NCI-H345 (cell line): ENCODE data around the gene KNOP1.
"Not testable (repeated sequence)": the region's sequence is repeated elsewhere in the genome, so short reads cannot be mapped to it uniquely, and the experiment has no call there.

ENCODE experiments used
- DNase-seq: peaks from one replicate; lab custom pipeline; 2025; lab: John Stamatoyannopoulos, UW

Gene KNOP1

DNA sequence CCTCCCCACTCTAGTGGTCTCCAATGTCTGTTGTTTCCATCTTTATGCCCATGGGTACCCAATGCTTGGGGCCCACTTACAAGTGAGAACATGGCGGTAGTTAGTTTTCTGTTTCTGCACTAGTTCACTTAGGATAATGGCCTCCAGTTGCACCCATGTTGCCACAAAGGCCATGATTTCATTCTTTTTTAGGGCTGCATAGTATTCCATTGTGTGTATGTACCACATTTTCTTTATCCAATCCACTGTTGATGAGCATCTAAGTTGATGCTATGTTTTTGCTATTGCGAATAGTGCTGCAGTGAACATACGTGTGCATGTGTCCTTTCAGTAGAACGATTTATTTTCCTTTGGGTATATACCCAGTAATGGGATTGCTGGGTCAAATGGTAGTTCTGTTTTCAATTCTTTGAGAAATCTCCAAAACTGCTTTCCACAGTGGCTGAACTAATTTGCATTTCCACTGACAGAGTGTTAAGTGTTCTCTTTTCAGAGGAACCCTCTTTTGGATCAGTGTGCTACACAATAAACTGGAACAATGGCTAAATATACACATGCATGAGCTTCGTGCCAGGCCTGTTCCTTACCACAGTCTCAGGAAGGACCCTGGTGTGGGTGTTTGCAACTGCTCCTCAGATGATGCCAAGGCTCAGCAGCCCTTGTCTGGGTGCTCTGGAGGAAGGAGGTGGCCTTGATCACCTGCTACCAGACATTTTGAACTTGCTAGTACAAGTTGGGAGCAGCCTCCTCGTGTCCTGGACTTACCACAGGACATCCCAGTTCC, 34.4 kb downstream of the KNOP1 start:
- DNase-seq: no peak

DNA sequence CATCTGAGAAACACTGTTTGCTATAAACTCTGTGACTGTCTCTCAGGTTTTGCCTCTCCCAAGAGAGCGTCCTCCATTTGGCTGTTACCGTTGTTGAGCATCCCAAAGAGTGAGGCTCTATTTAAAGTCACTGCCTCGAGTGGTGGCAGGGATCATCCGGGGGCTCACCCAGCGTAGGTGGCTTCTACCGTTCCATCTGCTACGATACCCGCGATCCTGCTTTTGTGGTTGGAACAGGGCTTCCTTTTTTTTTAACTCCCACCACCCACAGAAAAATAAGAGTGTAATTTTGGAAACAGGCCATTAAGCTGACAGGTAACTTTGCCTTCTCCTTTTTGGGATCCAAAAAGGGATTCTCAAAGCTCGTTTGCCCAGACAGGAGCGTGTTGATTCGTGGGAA, 36.4 kb downstream of the KNOP1 start:
- no peak for DNase-seq

DNA sequence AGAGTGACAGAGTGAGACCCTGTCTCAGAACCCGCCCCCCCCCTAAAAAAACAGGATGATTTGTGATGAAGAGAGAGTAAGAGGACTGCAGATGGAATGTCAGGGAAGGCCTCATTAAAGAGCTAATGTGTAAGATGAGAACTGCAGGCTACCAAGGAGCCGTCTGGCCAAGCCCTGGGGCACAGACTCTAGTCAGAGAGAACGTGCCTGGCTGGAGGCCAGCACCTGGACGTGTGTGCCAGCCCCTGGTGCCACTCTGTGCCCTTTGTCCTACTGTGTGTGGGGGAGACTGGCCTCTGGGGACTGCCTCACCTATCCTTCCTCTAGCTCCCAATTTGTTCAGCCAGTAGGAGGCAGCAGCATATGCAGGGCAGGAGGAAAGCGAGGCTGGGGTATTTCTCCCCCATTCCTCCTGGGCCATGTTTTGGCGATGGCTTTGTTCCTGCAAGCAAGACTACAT, 37.1 kb downstream of the KNOP1 start:
- no peak for DNase-seq

DNA sequence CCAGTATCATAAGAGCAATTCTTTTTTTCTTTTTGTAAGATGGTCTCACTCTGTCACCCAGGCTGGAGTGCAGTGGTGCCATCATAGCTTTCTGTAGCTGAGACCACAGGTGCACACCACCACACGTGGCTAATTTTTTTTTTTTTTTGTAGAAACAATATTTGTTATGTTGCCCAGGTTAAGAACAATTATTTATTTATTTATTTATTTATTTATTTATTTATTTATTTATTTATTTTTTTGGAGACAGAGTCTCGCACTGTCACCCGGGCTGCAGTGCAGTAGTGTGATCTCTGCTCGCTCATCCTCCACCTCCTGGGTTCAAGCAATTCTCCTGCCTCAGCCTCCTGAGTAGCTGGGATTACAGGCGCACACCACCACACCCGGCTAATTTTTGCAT, 38.7 kb downstream of the KNOP1 start:
- not testable (repeated sequence) for DNase-seq

DNA sequence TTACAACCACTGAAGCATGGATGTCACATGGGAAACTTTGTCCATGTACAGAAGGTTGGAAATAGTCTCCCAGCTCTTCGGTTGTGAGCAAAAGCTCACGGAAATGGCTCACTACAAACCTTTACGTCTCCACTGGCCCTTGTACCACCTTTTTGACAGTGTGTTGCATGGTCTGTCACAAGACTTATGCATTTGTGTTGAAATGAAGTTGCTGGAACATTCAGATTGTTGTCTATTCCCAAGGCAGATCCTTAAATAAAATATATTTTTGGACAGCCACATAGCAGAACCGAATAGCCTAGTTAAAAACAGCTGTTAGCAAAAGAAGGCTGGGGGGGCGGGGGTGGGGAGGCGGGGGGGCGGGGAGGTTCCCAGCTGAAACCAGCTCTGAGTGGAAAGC, 39.2 kb downstream of the KNOP1 start:
- no peak for DNase-seq

DNA sequence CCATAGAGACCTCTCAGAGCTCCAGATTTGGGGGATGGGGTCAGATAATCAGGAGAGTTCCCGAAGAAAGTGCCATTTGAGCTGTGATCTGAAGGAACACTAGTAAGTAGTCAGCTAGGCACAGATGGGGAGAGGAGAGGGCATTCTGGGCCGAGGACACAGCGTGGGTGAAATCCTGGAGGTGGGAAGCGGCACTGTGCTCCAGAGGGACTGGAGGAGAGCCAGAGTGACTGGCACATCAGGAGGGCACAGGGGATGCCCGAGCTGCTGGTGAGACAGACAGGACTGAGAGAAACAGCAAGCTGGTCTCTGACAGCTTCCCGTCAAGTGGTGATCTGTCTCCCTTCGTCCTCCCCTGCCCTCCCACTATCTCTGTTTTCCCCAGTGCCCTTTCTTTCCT, 40.6 kb downstream of the KNOP1 start:
- no peak for DNase-seq

DNA sequence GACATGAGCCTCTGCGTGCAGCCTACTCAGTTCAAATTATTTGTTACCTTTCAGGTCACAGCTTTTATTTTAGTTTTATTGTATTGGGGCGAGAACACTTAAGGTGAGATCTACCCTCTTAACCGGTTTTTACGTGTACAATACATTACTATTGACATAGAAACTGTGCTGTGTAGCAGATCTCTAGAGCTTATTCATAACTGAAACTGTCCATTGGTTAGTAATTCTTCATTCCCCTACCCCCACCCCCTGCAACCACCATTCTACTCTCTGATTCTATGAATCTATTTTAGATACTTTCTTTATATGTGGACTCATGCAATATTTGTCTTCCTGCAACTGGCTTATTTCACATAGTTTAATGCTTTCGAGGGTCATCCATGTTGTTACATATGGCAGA, 43.5 kb downstream of the KNOP1 start:
- no peak for DNase-seq

DNA sequence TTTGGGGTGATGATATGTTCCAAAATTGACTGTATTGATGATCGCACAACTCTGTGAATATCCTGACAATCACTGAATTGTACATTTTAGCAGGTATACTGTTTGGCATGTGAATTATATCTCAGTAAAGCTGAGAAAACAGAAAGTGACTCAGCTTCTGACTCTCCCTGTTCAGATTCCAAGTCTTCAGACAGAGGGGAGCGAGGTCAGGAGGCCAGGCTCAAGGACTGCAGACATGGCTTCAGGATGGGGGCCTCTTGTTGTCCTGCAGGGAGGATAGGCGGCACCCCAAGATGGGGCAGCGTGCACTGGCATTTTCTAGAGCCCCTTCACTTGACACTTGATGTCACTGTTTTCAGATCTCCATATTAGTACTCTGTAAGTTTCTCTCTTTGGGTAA, 45.6 kb downstream of the KNOP1 start:
- DNase-seq: no peak

DNA sequence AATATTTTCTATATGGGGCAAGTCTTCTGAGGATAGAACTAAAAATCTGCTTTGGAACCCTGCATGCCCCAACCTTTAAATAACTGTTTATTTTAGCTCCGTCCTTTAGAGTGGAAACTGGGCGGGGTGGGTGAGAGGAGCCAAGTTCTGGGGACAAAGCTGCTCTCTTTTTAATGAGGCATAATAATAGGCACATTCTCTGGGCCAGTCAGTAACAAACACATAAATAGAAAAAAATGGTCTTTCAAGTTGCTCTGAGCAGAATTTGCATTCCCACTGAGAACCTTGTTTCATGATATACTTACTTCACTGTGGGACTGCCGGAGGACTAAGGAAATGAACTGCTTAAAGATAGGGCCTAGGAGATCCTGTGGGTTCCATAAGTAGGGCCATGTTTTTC, 51.5 kb downstream of the KNOP1 start:
- no peak for DNase-seq

DNA sequence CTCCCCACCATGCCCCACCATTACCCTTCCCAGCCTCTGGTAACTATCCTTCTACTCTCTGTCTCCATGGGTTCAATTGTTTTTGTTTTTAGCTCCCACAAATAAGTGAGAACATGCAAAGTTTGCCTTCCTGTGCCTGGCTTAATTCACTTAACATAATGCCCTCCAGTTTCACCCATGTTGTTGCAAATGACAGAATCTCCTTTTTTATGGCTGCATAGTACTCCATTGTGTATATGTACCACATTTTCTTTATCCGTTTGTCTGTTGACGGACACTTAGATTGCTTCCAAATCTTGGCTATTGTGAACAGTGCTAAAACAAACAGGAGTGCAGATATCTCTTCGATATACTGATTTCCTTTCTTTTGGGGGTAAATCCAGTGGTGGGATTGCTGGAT, 52.7 kb downstream of the KNOP1 start:
- not testable (repeated sequence) for DNase-seq

DNA sequence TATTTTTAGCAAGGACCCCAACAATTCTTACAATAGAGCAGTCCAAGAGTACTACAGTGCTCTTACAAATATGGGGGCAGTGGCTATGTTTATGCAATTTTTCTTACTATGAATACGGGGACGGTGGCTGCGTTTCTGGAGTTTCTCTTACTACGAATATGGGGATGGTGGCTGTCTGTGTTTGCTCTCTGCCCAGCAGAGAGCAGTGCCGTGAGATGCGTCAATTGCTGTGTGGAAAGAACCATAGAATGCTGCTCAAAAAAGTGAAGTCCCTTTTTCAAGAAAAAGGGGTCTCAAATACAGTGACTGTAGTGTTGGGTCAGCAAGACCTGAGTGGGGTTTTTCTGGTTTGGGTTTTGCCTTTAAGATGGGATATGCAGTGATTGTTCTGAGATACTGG, 53.9 kb downstream of the KNOP1 start:
- no peak for DNase-seq

DNA sequence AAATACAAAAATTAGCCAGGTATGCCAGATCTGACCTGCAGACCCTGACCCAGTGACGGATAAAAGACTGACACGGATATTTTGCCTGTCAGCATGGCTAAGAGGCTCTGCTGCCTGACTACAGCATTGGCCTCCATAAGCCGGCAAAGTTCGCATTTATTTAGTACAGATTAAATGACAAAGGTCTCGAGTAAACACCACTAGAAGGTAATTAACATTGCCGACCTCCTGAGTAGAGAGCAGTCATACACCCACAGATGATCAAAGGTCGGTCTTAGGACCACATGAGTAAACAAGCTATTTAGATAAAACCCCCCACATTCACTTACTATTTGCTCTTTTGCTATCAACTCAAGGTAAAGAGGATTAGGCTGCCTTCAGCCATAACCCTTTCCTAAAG, 55.7 kb downstream of the KNOP1 start:
- DNase-seq: no peak

DNA sequence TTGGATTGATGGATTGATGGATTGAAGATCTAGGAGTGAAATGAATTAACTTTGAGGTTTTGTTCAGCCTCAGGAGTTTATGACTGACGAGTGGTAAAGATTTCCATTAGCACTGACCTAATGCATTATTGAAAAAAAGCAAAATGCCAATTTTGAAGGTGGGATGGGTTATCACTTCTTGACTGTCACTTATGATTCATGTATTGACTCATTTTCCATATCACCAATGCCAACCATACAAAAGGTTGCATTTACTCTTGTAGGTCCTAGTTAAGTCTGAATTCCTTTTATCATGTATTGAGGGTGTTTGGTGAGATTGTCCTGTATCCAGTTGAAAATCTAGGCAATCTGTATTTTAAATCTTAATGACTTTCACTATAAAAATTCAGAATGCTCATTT, 57.6 kb downstream of the KNOP1 start:
- DNase-seq: no peak

DNA sequence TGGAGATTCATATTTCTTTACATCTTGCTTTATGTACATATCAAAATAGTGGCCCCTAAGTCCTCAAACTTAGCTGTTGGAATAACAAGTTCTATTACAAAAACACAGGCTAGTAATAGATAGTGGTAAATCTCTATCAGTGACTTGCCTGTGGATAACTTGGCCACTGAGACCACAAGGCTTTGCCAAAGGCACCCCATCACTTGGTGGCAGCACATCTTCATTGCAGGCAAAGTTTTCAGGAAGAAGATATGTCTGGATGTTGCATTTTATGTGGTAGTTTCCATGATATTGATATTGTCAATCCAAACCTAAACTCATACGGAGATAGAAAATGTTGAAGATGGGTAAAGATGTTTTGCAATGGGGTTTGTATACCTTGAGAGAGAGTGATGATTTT, 58.5 kb downstream of the KNOP1 start:
- no peak for DNase-seq

DNA sequence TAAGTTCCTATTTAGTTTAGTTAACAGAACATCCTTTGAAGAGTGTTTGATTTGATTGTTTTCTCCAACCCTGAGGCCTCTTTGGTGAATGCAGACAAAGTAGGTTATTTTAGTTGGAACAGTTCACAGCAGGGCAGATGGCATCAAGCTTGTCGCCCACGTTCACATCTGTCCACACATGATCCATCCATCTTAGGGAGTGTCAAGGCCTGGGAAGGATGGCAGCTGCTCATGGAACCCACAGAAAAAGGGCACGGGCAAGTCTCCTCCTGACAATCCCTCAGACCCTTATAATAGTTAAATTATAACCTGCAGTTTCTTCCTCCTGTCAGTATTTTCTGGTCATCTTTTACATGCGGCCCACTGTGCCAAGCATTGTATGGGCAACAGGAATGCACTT, 60.2 kb downstream of the KNOP1 start:
- no peak for DNase-seq

DNA sequence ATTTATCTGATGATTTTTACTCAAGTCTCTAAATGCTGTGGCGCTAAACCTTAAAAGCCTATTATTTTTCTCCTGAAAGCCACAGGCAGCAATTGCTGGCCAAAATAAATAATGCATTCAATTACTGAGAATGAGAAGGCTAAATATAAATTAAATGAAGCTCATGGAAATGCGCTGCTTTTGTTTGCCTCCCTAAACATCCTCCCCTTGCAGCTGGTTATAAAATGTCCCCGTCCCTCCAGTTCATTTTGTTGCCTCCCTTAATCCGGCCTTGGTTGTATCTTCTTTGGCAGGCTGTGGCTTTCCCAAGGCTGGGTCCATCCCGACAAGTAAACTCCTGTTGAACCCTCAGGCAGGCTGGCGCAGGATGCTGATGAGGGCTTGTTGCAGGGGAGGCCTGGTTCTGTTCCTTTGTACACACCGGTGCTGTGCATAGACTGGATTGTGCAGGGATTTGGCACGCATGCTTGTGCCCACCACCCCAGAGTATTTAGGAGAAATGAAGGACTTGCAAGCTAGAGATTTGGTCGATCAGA, 62.7 kb downstream of the KNOP1 start:
- DNase-seq: no peak

DNA sequence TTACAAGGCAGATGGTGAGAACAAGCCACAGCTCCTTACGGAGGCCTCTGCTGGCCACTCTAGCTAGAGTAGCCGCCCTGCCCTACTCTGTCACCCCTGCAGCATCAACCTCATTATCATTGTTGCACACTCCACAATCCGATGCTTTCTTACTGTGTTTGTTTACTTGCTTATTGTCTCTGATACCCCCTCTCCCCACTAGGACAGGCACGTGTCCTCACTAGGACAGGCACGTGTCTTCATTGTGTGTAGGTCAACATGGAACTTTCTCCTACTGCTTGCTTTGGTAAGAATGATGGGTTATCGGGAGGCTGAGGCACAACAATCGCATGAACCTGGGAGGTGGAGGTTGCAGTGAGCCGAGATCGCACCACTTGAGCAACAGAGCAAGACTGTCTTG, 63.9 kb downstream of the KNOP1 start:
- DNase-seq: no peak
